CD4-positive, alpha-beta T cell treated with Interleukin-4 for 4 hours (primary cell): Measurements from ENCODE around the gene CNTFR.

ENCODE experiments used
- DNase-seq: peaks from one replicate; pipeline ENCODE4 v3.0.0-alpha.2; 2020

The CNTFR gene

DNA sequence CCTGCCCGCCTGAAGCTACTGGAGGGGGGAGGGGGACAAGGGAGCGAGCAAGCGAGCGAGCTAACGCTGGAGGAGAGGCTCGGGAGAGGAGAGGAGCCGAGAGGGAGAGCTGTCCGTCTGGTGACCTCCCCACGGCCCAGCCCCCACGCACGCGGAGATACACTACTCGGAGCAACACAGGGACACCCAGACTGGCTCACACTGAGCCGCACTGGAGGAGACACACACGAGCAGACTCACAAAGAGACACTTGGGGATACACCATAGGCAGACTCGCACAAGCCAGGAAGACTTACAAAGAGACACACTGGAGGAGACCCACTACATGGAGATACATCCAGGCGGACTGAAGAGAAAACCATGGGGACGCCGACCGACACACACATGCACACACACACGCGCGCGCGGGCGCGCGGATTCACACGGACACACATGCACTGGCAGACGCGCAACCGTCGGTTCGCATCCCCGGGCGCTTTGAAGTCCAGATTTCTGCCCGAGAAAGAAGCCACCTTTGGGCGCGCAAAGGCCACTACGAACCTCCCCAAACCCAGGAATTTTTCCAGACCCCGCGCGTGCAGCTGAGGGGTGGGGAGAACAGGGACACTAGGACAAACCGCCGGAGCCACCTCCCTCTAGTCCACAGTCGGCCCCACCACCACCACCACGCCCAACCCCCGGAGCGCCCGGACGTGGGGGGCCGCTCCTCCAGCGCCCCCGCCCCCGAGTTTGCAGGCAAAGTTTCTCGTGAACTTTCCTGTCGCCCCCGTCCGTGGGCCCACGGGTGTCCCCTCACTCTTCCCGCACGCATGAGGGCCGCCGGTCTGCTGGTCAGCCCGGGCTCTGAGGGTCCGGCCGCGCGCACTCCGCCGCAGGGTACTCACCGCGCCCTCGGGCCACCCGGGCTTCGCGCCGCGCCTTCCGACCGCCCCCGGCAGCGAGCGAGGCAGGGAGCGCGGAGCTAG is 571 bp downstream of the CNTFR start:
- DNase-seq: no peak

DNA sequence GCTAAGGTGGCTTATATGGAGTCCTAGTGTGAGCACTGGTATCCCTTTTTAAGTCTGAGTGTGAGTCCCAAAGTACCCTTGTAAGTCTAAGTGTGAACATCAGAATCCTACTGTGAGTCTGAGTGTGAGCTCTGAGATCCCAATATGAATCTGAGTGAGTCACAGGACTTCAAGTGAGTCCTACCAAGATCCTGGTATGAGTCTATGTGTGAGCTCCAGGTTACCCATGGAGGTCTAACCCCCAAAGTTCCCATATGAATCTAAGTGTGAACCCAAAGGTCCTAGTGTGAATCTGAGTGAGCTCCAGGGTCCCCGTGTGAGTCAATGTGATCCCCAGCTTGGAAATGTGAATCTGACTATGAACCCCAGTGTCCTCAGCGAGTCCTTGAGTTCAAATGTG is 2.3 kb downstream of the CNTFR start:
- no peak for DNase-seq

DNA sequence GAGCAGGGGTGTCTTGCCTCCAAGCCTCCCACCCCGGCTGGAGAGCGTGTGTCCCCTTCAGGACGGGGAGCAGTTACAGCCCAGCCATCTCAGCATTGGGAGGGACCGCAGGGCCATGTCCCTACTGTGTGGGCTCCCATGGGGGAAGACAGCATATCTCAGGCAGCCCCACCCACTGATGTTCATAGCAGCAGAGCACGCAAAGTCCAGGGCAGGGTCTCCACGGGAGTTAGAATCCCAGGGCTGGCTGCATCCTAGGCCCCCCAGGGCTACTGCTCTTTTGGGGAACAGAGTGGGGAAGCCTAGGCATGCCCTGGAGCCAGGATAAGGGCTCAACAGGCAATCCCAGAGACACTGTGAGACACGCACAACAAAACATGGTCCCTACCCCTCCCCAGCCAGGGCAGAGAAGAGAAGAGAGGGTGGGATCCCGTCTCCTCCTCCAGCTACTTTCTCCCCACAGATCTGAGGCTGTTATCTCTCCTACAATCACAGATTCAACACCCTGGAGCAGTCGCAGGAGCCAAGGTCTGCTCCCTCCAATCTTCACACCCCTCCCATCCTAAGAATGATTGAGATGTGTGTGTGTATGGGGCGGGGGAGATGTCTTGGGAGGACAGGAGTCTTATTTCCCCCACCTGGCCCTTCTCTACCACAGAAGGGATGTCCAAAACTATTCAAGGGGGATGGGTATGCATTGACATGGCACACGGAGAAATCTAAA is 3.4 kb downstream of the CNTFR start:
- no peak for DNase-seq

DNA sequence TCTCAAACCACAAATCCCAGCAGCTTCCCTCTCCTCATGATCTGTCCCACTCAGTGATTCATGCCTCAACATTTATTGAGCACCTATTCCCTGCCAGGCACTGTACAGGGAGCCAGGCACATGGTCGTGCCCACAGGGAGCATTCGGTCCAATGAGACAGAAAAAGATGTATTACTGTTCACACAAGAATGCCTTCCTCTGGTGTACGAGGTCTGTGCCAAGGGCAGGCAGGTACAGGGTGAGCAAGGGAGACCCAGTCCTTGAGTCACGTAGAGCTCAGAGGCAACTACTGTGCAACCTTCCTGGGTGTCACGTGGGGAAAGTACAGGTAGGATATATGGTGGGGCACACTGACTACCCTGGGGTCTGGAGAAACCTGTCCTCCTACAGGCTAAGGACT is 4.6 kb downstream of the CNTFR start:
- DNase-seq: no peak

DNA sequence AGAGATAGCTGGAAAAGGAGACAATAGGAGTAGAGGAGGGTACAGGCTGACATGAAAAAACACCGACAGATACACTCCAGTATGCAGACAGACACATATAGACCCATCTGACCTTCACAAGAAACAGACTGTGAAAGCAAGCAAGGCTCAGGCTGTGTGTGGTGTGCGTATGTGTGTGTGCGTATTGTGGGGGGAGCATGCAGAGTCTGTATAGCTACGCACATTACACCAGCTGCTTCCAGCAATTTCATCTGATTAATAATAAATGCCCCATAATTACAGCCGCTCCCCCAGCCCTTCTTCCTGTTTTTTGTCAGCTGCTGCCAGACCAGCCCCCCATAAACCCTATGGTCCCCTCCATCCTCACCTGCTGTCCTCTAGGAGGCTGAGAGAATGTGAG is 6.7 kb downstream of the CNTFR start:
- no peak for DNase-seq

DNA sequence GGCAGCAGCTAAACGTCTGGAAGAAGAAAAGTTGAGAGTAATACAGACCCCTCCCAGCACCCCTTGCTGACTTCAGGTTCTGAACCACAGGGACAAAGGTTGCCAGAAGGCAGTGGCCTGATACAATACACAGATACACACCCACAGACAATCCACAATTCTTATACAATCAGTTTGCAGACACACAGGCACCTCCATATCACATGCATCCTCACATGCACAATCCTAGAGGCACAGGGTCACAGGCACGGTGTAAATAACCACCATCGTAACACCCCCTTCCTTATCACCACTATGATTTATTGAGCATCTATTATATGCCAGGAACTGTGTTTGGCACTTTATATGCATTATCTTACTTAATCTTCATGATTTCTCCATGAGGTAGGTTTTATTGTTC is 8.2 kb downstream of the CNTFR start:
- DNase-seq: no peak

DNA sequence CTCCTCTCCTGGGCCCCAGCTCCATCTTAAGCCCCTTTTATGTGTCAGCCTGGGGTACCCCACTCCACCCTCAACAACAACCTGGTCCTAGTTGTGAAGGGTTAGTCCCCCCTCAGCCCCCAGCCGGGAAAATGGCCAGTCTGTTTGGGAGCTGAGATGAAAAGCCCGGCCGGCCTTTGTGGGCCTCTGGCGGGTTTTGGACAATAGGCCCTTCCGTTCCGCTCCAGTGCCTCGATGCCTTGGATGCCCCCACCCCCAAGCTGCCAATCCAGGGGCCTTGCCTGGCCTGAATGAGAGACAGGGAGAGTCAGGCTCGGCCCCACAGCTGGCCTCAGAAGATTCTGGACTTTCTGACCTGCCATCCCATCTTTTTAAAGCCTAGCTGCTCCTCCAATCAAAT is 9.2 kb downstream of the CNTFR start:
- no peak for DNase-seq

DNA sequence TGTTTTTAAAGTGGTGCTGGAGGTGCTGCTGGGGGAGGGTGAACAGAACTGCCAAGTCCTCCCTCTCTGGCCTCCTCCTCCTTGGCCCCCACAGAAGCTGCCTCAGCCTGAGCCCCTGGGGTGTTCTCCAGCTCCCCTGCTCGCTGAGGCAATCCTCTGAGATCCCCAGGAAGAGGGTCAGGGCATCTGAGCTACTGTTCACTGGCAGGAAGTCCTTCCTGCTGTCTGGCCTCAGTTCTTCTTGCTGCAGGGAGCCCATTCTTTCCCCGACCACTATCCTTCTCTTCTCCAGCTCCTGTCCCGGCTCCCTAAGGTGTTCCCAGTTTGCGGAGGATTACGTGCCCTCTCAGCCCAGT is 9.7 kb downstream of the CNTFR start:
- no peak for DNase-seq

DNA sequence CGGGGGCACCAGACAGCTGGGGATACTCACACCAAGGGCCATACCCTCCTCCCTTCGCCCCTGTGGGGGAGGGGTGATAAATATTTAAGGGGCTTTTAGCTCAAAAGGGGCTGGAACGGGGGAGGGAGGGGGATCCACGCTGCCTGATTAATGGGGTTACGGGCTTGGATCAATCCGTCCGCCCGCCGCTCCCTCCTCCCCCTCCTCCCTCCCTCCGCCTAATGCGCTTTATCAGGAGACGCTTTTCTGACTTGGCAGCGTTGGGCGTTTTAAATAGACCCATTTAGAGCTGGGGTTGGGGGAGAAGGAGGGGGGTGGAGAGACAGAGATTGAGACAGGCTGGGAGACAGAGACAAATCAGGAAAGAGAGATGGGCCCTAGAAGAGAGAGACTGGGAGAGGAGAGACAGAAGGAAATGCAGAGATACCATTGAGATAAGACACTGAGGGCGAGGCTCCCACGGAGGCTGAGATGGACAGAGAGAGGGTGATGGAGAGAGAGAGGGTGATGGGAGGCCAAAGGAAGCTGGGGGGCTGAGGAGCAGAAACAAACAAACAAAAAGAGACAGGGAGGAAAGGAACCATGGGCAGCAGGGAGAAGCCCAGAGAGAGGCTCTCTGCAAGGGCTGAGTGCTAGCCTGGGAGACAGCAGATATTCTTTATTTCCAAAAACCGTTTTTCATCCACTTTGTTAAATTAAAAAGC is 10.3 kb downstream of the CNTFR start:
- DNase-seq: no peak

DNA sequence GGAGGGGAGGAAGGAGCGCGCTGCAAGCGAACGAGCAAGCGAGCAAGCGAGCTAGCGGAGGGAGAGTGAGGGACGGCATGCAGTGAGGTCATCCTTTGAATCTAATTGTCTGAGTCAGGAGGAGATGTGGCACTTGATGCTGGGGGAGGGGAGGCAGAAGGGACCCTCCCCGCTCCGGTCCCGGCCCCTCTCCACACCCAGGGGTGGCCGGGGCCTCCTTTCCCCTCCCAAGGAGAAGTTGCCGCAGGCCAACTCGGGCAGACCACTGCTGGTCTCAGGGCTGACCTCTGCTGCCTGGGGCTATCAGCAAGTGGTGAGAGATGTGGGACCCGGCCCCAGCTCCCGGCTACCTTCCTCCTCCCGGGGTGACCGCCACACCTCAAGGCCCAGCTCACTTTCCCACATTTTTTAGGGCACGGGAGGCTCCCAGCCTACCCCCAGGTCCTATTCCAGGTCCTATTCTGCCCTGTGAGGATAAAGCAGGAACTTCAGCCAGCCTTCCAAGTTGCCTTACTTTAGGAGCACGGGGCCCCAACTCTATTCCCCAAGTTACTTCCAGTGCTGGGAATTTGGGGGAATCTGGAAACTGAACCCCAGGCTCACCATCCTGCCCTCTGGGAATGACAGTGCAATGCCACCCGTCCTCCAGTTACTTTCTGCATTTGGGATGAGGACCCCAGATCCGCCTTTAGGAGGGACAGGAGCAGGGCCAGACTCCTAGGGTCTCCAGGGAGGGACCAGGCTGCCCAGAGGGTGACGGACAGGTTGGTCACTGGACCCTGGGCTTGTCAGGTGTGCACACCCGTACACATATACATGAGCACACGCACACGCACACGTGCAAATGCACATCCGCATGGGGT is 11.1 kb downstream of the CNTFR start:
- no peak for DNase-seq

DNA sequence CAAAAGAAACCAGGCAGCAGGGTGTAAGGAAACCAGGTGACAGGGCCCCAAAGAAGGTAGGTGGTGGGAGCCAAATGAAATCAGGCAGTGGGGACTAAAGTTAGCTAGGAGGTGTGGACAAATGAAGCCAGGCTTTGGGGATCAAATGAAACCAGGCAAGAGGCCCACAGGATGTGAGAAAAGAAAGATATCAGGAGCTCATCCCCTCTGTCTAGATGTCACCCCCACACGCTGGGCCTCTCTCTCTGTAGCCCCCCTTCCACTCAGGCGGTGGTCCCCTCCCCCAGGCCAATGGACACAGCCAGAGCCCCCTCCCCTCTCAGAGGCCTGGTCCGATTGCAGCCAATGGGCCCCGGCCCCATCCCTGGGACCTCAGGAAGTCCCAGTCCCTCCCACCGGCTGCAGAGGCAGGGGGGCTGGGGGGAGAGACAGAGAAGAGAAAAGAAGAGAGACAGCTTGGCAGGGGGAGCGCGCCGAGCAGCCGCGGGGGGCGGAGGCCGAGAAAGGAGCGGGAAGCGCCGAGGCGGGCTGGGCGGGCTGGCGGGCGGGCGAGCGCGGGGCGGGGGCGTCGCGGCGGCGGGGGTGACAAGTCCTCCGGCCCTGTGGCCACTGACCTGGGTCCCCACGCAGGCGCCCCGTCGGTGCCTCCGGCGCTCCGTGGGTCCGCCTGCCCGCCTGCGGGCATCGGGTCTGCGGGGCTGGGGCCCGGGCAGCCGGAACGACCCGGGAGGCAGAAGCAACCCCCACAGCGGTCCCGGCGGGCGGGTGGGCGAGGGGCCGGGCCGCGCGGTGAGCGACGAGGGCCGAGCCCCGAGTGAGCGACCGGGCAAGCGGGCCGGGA is 11.9 kb downstream of the CNTFR start:
- DNase-seq: no peak

DNA sequence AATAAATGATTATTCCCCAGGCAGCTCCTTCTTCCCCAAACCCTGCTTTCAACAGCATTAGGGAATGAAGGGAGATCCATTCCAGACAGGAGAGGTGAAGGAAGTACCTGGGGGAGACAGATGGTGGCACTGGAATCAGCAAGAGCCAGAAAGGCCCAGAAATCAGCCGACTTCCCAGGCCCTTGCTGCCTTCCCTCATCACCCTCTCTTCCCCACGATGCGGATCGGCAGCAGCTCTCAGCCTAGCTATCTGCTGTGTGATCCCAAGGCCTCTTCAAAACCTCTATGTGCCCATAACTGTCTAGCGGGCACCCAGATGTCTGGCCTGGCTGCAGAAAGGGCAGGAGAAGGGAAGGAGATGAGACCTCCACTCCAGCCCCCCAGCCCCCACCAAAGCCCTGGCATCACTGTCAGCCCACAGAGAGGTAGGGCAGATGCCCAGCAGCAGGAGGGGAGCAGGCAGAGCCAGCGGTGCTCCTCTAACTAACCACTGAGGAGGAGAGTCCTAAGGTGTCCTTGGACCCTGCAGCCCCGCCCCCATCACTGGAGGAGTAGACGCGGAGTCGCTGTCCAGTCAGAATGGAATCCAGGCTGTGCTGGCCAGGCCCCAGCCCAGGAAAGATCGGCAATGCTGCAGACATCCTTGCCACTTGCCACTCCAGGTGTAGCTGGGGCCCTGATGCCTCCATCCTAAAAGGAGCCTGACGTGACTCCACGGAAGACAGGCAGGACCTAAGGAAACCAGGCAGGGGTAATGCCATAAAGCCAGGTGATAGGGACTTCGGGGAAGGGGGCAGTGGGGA is 12.7 kb downstream of the CNTFR start:
- DNase-seq: no peak

DNA sequence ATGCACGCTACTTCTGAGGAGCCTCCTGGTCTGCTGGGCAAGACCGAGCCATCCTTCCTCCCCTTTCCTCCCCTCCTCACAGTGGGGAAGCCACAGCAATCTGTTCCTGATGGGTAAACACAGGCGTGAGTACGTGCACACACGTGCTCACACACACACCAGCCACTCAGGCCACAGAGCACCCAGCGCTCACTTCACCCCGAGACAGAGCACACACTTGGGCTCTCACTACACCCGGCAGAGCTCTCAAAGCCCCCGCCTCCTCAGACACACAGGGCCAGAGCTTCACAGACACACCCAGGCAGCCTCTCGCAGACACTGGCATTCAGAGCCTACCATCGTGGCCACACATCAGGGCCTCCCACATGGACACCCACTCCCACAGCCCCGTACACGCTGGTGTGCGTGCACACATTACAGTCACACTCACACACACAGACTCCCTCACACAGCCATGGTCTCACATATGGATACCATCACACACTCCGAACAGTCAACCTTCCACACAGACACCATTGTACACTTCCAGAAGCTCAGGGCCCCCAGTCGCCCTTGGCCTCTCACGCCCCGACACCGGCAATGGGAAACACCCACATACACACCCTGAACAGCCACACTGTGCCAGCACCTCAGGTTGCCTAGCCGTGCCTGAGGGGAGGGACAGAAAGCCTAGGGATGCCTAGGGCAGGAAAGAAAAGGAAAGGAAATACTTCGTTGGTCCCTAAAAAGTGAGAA is 13.5 kb downstream of the CNTFR start:
- no peak for DNase-seq

DNA sequence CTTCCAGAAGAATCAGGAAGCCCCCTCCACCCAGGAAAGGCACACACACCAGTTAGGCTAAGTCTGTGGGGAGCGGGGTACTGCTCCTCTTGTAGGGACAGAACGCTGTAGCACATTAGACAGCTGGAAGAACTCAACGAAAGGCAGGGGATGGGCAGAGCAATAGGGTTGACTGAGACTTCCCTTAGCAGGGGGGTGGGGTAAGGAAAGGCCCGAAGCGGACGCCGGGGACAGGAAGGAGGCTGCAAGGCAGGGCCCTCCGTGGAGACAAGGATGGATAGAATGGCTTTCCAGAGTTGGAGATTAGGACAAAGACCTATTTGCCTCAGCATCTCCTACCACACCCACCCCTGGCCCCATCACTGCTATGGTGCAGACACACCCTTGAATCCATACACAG is 14.3 kb downstream of the CNTFR start:
- DNase-seq: no peak

DNA sequence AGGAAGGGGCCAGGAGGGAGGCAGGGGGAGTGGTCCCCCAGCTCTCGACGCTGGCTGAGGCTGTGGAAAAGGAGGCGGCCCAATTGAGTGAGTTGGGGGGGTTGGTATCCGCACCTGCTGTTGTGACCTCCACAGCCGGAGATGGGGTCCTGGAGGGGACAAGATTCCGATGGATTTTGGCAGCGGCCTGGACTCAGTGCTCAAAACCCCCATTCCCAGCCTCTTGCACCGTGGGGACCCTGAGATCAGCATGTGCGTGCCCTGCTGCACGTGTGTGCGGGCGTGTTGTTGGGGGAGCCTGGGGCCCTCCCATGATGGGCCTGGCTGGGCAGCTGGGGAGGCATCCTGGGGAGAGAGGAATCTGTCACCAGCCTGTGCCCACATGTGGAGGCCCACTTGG is 15.0 kb downstream of the CNTFR start:
- no peak for DNase-seq

DNA sequence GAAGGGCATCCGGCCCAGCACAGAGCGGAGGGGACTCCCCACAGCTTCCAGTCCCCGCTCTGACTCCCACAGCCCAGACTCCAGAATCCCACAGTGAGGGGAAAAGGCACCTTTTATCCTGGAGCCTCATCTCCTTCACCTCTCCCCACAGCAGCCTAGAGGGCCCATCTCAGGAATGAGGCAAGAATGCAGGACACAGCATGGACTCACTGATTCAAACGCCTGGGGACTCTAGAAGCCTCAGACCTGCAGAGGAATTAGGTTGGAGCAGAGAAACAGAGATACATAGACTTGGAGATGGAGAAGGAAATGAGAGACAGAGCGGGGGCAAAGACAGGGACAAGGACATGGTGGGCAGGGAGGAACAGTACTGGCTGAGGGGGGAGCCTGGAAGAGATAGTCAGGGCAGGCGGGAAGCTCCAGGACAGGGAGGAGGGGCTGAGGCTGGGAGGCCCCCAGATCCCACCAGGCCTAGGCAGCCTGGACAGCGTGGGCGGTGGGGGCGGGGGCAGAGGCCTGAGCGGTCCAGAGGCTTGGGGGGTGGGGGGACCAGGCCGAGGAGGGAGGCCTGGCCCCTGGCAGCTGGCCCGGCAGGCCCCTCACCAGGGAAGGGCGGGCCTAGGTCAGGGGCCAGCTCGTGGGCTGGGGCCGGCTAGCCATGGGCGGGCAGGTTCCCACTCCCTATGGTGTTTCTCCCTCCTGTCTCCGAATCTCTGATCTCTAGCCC is 15.8 kb downstream of the CNTFR start:
- no peak for DNase-seq

DNA sequence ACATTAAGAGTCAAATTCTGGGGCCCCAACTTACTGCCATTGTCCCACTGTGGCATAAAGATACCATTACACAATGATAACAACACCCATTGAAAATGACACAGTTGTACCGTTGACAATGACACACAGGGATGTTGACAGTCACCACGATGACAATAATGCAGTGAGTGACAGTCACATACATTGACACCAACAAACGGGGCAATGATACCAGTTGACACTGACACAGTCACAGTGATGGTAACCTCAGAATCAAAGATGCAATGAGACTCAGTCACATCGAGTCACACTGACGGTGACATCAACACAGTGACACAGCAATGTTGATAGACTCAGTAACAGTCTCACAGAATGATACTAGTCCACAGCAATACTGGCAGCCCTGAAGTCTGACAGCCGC is 16.9 kb downstream of the CNTFR start:
- DNase-seq: no peak

DNA sequence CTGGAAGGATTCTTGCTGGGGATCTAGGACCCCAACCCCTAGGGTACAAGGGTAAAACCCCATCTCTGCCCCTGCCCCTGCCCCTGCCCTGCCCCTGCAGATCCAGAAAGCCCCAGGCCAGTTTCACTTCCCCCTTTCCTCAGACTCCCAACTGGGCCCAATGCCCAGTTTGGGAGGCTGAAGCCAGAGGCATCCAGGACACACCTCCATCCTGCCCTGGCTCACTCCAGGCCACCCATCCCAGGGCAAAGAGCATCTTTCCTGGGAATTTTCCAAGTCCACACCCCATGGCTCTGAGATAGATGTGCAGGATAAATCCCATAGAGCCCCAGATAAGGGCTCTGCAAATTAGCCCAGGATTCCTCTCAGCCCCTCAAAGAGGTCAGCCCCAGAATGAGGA is 17.4 kb downstream of the CNTFR start:
- no peak for DNase-seq

DNA sequence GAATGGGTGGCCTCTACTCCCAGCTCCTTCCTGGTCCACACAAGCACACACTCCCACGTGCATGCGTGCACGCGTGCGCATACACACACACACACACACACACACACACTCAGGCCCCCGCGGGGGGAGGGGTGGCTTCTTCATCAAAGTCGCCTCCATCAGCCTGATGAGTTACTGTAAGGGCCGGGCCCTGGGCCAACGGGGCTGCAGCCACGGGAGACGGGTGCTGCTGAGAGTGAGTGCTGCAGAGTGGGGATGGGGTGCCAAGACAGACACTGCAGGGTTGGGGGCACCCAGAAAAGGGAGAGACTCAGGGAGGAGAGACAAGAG is 18.1 kb downstream of the CNTFR start:
- DNase-seq: no peak
